Astrocyte (in vitro differentiated cells and primary cell): ENCODE measurements around the gene PRKAR2B. TPM values are rescaled to one million over a fixed set of nuclear protein-coding genes. Genes with fewer than 3 reads are reported as not detected.

Source experiments
- DNase-seq: peaks from one replicate; pipeline ENCODE4 v3.0.0-alpha.2; 2010; ENCODE audit warnings: low read depth
- FAIRE-seq: peaks from 2 replicates; lab custom pipeline; 2011; peaks lifted over from hg19 to GRCh38; lab: Jason Lieb, UNC
- H2AFZ ChIP-seq: 2 replicates; pipeline ENCODE4 v1.6.0; 2012; ENCODE audit warnings: low read depth, low read length, inconsistent platforms
- H3K27ac ChIP-seq: 2 replicates; pipeline ENCODE4 v1.5.1; 2011; ENCODE audit warnings: low read depth, low read length, inconsistent platforms
- H3K27me3 ChIP-seq: 2 replicates; pipeline ENCODE4 v1.6.0; 2011; ENCODE audit warnings: low read length, inconsistent platforms; ENCODE audit not compliant: insufficient read depth
- H3K36me3 ChIP-seq: 2 replicates; pipeline ENCODE4 v1.5.1; 2011; ENCODE audit warnings: low read length, inconsistent platforms; ENCODE audit not compliant: insufficient read depth
- H3K4me1 ChIP-seq: 2 replicates; pipeline ENCODE4 v1.5.1; 2011; ENCODE audit warnings: low read length, inconsistent platforms; ENCODE audit not compliant: insufficient read depth
- H3K4me2 ChIP-seq: 2 replicates; pipeline ENCODE4 v1.6.0; 2012; ENCODE audit warnings: low read length, inconsistent platforms
- H3K4me3 ChIP-seq: 2 replicates; pipeline ENCODE4 v1.5.1; 2011; ENCODE audit warnings: low read depth, mild to moderate bottlenecking, low read length, inconsistent platforms; ENCODE audit not compliant: insufficient read depth
- H3K79me2 ChIP-seq: 2 replicates; pipeline ENCODE4 v1.6.0; 2012; ENCODE audit warnings: mild to moderate bottlenecking, low read length, inconsistent platforms; ENCODE audit not compliant: insufficient read depth
- H3K9ac ChIP-seq: 2 replicates; pipeline ENCODE4 v1.6.0; 2012; ENCODE audit warnings: mild to moderate bottlenecking, low read length, inconsistent platforms
- H3K9me3 ChIP-seq: 2 replicates; pipeline ENCODE4 v1.5.1; 2012; ENCODE audit warnings: low read depth, mild to moderate bottlenecking, low read length, inconsistent platforms; ENCODE audit not compliant: insufficient read depth
- H4K20me1 ChIP-seq: 2 replicates; pipeline ENCODE4 v1.6.0; 2012; ENCODE audit warnings: low read length, inconsistent platforms; ENCODE audit not compliant: insufficient read depth
- H3K27ac Mint-ChIP-seq: one replicate; pipeline ENCODE4 v1.8.0; 2021; ENCODE audit warnings: mild to moderate bottlenecking, mixed read lengths; ENCODE audit not compliant: unreplicated experiment
- H3K27me3 Mint-ChIP-seq: one replicate; pipeline ENCODE4 v1.8.0; 2021; ENCODE audit warnings: low read depth, mixed read lengths; ENCODE audit not compliant: unreplicated experiment
- H3K36me3 Mint-ChIP-seq: one replicate; pipeline ENCODE4 v1.8.0; 2021; ENCODE audit warnings: low read depth, mixed read lengths; ENCODE audit not compliant: unreplicated experiment
- H3K4me1 Mint-ChIP-seq: one replicate; pipeline ENCODE4 v1.8.0; 2021; ENCODE audit warnings: low read depth, mixed read lengths; ENCODE audit not compliant: unreplicated experiment
- H3K4me3 Mint-ChIP-seq: one replicate; pipeline ENCODE4 v1.8.0; 2021; ENCODE audit warnings: mild to moderate bottlenecking, moderate library complexity, mixed read lengths; ENCODE audit not compliant: unreplicated experiment
- H3K9me3 Mint-ChIP-seq: one replicate; pipeline ENCODE4 v1.8.0; 2021; ENCODE audit warnings: mild to moderate bottlenecking, mixed read lengths; ENCODE audit not compliant: unreplicated experiment
- EZH2 ChIP-seq: IDR thresholded peaks from 2 replicates; pipeline ENCODE4 v1.6.1; 2012; ENCODE audit warnings: mild to moderate bottlenecking, low read length, inconsistent platforms; ENCODE audit not compliant: insufficient read depth
- total RNA-seq: library from RNA; stranded (reverse); gene quantifications from 2 replicates; pipeline ENCODE4 v1.2.1, GENCODE V29; 2021
- TF ChIP-seq, protein P1 (sequence below): IDR thresholded peaks from 2 replicates; pipeline ENCODE4 v1.5.1; 2011; ENCODE audit warnings: low read depth, mild to moderate bottlenecking, inconsistent platforms, low read length, moderate library complexity; ENCODE audit not compliant: insufficient read depth

Gene PRKAR2B
- total RNA-seq, 1 donor from 2014 or later = 7.6 TPM

DNA sequence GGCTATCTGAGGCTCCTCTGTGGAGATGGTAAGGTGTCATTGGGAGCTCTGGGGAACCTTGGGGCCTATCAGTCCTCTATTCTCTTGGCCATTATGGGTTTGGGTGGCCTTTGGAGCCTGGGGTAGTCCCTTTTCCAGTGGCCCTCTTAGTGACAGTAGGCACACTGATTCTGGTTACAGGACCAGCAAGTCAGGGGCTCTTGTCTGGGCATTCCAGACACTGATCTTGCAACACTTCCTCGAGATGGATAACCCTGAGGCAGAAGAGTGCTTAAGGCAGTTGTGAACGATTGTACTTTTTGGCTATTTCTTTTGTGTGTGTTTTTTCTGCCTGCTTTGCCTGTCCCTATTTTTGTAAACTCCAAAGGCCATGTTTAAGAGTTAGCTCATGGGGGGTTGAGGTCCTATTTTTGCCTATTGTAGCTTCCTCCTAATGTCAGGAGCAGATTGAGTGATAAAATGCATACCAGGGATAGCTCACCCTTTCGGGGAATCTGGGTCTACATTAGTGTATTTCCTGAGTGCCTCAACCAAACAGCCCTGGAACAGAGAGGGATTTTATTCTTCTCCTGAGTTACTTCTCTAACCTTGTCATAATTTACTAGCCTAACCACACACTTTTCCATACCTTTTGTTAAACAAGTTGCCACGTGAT lies 61.2 kb downstream of the PRKAR2B start:
- Mint-ChIP-seq H3K4me1 (peaks cover 11% of the 10 kb centered on the region), H3K27ac (peak overlapping the region; percentile 58), H3K4me3 (no peak overlapping the region), H3K36me3 (no peaks in the 10 kb centered on the region), H3K27me3 (no peaks in the 10 kb centered on the region), H3K9me3 (no peaks in the 10 kb centered on the region)
- Histone ChIP-seq H3K9ac (no peak overlapping the region), H3K79me2 (no peaks in the 10 kb centered on the region), H3K4me3 (no peak overlapping the region), H3K4me1 (peaks cover 3% of the 10 kb centered on the region), H3K36me3 (no peaks in the 10 kb centered on the region), H3K27me3 (no peaks in the 10 kb centered on the region), H2AFZ (no peak overlapping the region), H4K20me1 (no peaks in the 10 kb centered on the region), H3K27ac (no peak overlapping the region), H3K9me3 (no peaks in the 10 kb centered on the region), H3K4me2 (no peak overlapping the region)
- DNase-seq (no peak), FAIRE-seq (no peak)
- TF ChIP-seq, protein P1, sequence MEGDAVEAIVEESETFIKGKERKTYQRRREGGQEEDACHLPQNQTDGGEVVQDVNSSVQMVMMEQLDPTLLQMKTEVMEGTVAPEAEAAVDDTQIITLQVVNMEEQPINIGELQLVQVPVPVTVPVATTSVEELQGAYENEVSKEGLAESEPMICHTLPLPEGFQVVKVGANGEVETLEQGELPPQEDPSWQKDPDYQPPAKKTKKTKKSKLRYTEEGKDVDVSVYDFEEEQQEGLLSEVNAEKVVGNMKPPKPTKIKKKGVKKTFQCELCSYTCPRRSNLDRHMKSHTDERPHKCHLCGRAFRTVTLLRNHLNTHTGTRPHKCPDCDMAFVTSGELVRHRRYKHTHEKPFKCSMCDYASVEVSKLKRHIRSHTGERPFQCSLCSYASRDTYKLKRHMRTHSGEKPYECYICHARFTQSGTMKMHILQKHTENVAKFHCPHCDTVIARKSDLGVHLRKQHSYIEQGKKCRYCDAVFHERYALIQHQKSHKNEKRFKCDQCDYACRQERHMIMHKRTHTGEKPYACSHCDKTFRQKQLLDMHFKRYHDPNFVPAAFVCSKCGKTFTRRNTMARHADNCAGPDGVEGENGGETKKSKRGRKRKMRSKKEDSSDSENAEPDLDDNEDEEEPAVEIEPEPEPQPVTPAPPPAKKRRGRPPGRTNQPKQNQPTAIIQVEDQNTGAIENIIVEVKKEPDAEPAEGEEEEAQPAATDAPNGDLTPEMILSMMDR = no peak
- TF ChIP-seq EZH2 = no peak

DNA sequence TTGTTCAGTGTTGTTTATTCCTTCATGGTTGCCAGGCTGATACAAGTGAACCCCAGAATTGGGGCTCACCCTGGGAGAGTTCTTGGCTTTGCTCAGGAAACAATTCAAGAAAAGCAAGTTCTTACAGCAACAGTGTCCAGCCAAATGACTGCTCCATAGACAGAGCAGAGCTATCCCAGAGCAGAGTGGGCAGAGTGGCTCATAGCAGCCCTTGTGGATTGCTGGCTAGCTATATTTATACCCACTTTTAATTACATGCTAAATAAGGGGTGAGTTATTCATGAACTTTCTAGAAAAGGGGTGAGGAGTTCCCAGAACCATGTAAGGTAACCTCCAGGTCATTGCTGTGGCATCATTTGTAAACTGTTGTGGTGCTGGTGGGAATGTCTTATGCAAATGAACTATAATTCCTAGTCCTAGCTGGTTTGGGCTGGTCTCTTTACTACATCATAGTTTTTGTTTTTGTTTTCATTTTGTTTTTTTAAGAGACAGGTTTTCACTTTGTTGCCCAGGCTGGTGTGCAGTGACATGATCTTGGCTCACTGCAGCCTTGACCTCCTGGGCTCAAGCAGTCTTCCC lies 64.4 kb downstream of the PRKAR2B start:
- no peak overlapping the region for H3K4me3 ChIP-seq
- no peaks in the 10 kb centered on the region for H3K27me3 Mint-ChIP-seq
- no peaks in the 10 kb centered on the region for H3K36me3 ChIP-seq
- H3K27ac ChIP-seq = no peak overlapping the region
- no peaks in the 10 kb centered on the region for H3K36me3 Mint-ChIP-seq
- DNase-seq (no peak), FAIRE-seq (no peak)
- no peaks in the 10 kb centered on the region for H3K9me3 Mint-ChIP-seq
- H3K27ac Mint-ChIP-seq = no peak overlapping the region
- H3K4me1 ChIP-seq = no peaks in the 10 kb centered on the region
- no peaks in the 10 kb centered on the region for H3K79me2 ChIP-seq
- no peaks in the 10 kb centered on the region for H4K20me1 ChIP-seq
- no peak overlapping the region for H2AFZ ChIP-seq
- H3K4me1 Mint-ChIP-seq = peaks cover 8% of the 10 kb centered on the region
- no peaks in the 10 kb centered on the region for H3K27me3 ChIP-seq
- no peak overlapping the region for H3K9ac ChIP-seq
- TF ChIP-seq EZH2 = no peak
- TF ChIP-seq, protein P1 = no peak
- H3K4me3 Mint-ChIP-seq = no peak overlapping the region
- H3K4me2 ChIP-seq = no peak overlapping the region
- H3K9me3 ChIP-seq = no peaks in the 10 kb centered on the region

DNA sequence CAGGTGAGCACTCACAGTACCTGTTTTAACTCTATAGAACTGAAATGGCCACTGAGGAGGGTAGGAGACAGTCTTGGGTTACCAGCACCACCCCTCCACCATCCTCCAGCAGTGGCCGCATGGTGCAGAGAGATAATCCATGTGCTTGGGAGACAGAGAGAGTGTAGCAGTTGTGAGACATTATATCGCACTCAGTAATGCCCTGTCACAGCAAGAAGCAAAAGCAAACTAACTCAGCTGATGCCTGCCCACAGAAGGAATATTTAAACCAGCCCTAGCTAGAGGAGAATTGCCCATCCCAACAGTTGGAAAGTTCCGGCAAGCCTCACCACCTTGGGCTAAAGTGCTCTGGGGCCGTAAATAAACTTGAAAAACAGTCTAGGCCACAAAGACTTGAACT lies 65.5 kb downstream of the PRKAR2B start:
- Histone ChIP-seq H3K9ac (no peak overlapping the region), H2AFZ (no peak overlapping the region), H4K20me1 (no peaks in the 10 kb centered on the region), H3K79me2 (no peaks in the 10 kb centered on the region), H3K36me3 (no peaks in the 10 kb centered on the region), H3K4me2 (no peak overlapping the region), H3K27me3 (no peaks in the 10 kb centered on the region), H3K9me3 (no peaks in the 10 kb centered on the region), H3K4me1 (no peaks in the 10 kb centered on the region), H3K4me3 (no peak overlapping the region), H3K27ac (no peak overlapping the region)
- no peak for FAIRE-seq
- Mint-ChIP-seq H3K36me3 (no peaks in the 10 kb centered on the region), H3K4me1 (peaks cover 8% of the 10 kb centered on the region), H3K9me3 (no peaks in the 10 kb centered on the region), H3K27me3 (no peaks in the 10 kb centered on the region), H3K4me3 (no peak overlapping the region), H3K27ac (no peak overlapping the region)
- DNase-seq = no peak
- no peak for TF ChIP-seq EZH2
- TF ChIP-seq, protein P1 = no peak
